K562 (cell line): Measurements from ENCODE around the gene LRP1-AS. TPM values are rescaled to one million over a fixed set of nuclear protein-coding genes. Genes with fewer than 3 reads are reported as not detected.

Experiments used
- ELF2 ChIP-seq: fragments of 250-450 bp; sonication (Bioruptor Pico); IDR thresholded peaks from 2 replicates; pipeline ENCODE4 v1.5.0; 2021; ENCODE audit warnings: mild to moderate bottlenecking
- ETV5 ChIP-seq: sonication (generic); formaldehyde crosslinking; IDR thresholded peaks from 2 replicates; pipeline ENCODE4 v1.4.0; 2020; ENCODE audit warnings: low read depth, mild to moderate bottlenecking, missing genetic modification reagents
- HSF4 ChIP-seq: fragments of 250-450 bp; sonication (Bioruptor Pico); IDR thresholded peaks from 2 replicates; pipeline ENCODE4 v2.1.2; 2022; ENCODE audit warnings: mild to moderate bottlenecking, moderate library complexity, borderline replicate concordance
- ILF3 ChIP-seq: fragments of 450-650 bp; IDR thresholded peaks from 2 replicates; pipeline ENCODE4 v1.6.1; 2018; ENCODE audit warnings: antibody characterized with exemption, mild to moderate bottlenecking, moderate library complexity, borderline replicate concordance
- IRF2 ChIP-seq: sonication (generic); formaldehyde crosslinking; IDR thresholded peaks from 2 replicates; pipeline ENCODE4 v1.8.1; 2022; ENCODE audit warnings: mild to moderate bottlenecking, missing genetic modification reagents
- KLF13 ChIP-seq: fragments of 450-650 bp; IDR thresholded peaks from 2 replicates; pipeline ENCODE4 v1.6.1; 2016; ENCODE audit warnings: missing genetic modification characterization, low read depth, mild to moderate bottlenecking, missing compliant biosample characterization, moderate library complexity, borderline replicate concordance
- LEF1 ChIP-seq: fragments of 450-650 bp; IDR thresholded peaks from 2 replicates; pipeline ENCODE4 v1.6.1; 2016; ENCODE audit warnings: mild to moderate bottlenecking
- MAFK ChIP-seq: IDR thresholded peaks from 2 replicates; pipeline ENCODE4 v1.6.1; 2011; ENCODE audit warnings: low read length, improper control_type of control experiment
- NR1H2 ChIP-seq: sonication (generic); formaldehyde crosslinking; IDR thresholded peaks from 2 replicates; pipeline ENCODE4 v1.4.0; 2020; ENCODE audit warnings: mild to moderate bottlenecking, missing genetic modification reagents
- RAD51 ChIP-seq: fragments of 450-650 bp; IDR thresholded peaks from 2 replicates; pipeline ENCODE4 v1.7.1; 2016; ENCODE audit warnings: low read depth, mild to moderate bottlenecking, borderline replicate concordance
- SMARCE1 ChIP-seq: fragments of 450-650 bp; IDR thresholded peaks from 2 replicates; pipeline ENCODE4 v1.7.1; 2016; ENCODE audit warnings: mild to moderate bottlenecking
- TGIF2 ChIP-seq: sonication (generic); formaldehyde crosslinking; IDR thresholded peaks from 2 replicates; pipeline ENCODE4 v1.8.1; 2022; ENCODE audit warnings: mild to moderate bottlenecking, missing genetic modification reagents, moderate library complexity
- WHSC1 ChIP-seq: IDR thresholded peaks from one replicate; pipeline ENCODE4 v1.6.1; 2012; ENCODE audit warnings: low read length, control low read depth, inconsistent platforms
- ZFP30 ChIP-seq: fragments of 250-450 bp; sonication (Bioruptor Pico); IDR thresholded peaks from 2 replicates; pipeline ENCODE4 v1.8.0; 2022; ENCODE audit warnings: moderate library complexity, mild to moderate bottlenecking, inconsistent platforms, borderline replicate concordance
- ZNF239 ChIP-seq: fragments of 250-450 bp; sonication (Bioruptor Pico); IDR thresholded peaks from 2 replicates; pipeline ENCODE4 v1.4.0; 2020; ENCODE audit warnings: mild to moderate bottlenecking
- ZNF311 ChIP-seq: fragments of 250-450 bp; sonication (Bioruptor Pico); IDR thresholded peaks from 2 replicates; pipeline ENCODE4 v1.4.0; 2020; ENCODE audit warnings: mild to moderate bottlenecking, moderate library complexity
- ZSCAN32 ChIP-seq: fragments of 450-650 bp; formaldehyde crosslinking; IDR thresholded peaks from 2 replicates; pipeline ENCODE4 v1.4.0; 2020; ENCODE audit warnings: mild to moderate bottlenecking, moderate library complexity
- polyA plus RNA-seq, 8 experiments: library from polyadenylated mRNA; depleted of rRNA in 4 of 8; stranded (reverse) in 5 of 8; unstranded in 3 of 8; fragments of >200 nt; fragmentation: Nextera tagmentation in 2 of 8; fragmentation: Illumina TruSeq in 1 of 8; extraction: Ambion mirVana in 2 of 8; extraction: Trizol in 1 of 8; gene quantifications; 2 replicates each; pipeline versions ENCODE4 v1.2.1 to v1.2.3, GENCODE V29; 2011 to 2014; ENCODE audit warnings: inconsistent platforms in 1 of 8, missing spikeins in 1 of 8
- total RNA-seq, 7 experiments: library from RNA; depleted of rRNA in 6 of 7; stranded (reverse); fragments of >200 nt in 6 of 7; fragmentation: Illumina TruSeq in 2 of 7; extraction: Trizol in 2 of 7; gene quantifications; 2 replicates each; pipeline versions ENCODE4 v1.2.1 to v1.2.3, GENCODE V29; 2011 to 2021; ENCODE audit warnings: low replicate concordance in 1 of 7
- TF ChIP-seq, protein P1 (sequence below): fragments of 450-650 bp; IDR thresholded peaks from 2 replicates; pipeline ENCODE4 v1.6.1; 2018; ENCODE audit not compliant: partially characterized antibody
- TF ChIP-seq, protein P2 (sequence below): conservative IDR thresholded peaks from 2 replicates; pipeline ENCODE4 v1.6.1; 2011; ENCODE audit warnings: low read depth, mild to moderate bottlenecking, low read length; ENCODE audit not compliant: control insufficient read depth
- TF ChIP-seq, protein P3 (sequence below): sonication (generic); formaldehyde crosslinking; IDR thresholded peaks from 2 replicates; pipeline ENCODE4 v1.8.0; 2022; ENCODE audit warnings: missing genetic modification reagents, mild to moderate bottlenecking, moderate library complexity, borderline replicate concordance

LRP1-AS gene
- total and polyA plus RNA-seq, 9 of the 15 experiments (the other 6 are each of a cell fraction or from before 2014, with no cell fraction given): not detected

GRCh38 chr12:57119294-57120085, 27.9 kb downstream of the LRP1-AS start (continued):
- TF ChIP-seq ZNF239 (no peak), ZFP30 (no peak), MAFK (peak; percentile 52; the same call in 1 of the 2 replicates), RAD51 (no peak), ZNF311 (no peak), KLF13 (no peak), ETV5 (CRISPR knock-in tag) (no peak), TGIF2 (no peak), ELF2 (CRISPR knock-in tag) (no peak), HSF4 (CRISPR knock-in tag) (no peak), ZSCAN32 (CRISPR knock-in tag) (no peak), NR1H2 (CRISPR knock-in tag) (no peak), ILF3 (no peak), WHSC1 (no peak), LEF1 (no peak), IRF2 (CRISPR knock-in tag) (no peak), SMARCE1 (no peak)
- TF ChIP-seq, protein P1, sequence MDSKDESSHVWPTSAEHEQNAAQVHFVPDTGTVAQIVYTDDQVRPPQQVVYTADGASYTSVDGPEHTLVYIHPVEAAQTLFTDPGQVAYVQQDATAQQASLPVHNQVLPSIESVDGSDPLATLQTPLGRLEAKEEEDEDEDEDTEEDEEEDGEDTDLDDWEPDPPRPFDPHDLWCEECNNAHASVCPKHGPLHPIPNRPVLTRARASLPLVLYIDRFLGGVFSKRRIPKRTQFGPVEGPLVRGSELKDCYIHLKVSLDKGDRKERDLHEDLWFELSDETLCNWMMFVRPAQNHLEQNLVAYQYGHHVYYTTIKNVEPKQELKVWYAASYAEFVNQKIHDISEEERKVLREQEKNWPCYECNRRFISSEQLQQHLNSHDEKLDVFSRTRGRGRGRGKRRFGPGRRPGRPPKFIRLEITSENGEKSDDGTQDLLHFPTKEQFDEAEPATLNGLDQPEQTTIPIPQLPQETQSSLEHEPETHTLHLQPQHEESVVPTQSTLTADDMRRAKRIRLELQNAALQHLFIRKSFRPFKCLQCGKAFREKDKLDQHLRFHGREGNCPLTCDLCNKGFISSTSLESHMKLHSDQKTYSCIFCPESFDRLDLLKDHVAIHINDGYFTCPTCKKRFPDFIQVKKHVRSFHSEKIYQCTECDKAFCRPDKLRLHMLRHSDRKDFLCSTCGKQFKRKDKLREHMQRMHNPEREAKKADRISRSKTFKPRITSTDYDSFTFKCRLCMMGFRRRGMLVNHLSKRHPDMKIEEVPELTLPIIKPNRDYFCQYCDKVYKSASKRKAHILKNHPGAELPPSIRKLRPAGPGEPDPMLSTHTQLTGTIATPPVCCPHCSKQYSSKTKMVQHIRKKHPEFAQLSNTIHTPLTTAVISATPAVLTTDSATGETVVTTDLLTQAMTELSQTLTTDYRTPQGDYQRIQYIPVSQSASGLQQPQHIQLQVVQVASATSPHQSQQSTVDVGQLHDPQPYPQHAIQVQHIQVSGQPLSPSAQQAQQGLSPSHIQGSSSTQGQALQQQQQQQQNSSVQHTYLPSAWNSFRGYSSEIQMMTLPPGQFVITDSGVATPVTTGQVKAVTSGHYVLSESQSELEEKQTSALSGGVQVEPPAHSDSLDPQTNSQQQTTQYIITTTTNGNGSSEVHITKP: no peak
- TF ChIP-seq, protein P2, sequence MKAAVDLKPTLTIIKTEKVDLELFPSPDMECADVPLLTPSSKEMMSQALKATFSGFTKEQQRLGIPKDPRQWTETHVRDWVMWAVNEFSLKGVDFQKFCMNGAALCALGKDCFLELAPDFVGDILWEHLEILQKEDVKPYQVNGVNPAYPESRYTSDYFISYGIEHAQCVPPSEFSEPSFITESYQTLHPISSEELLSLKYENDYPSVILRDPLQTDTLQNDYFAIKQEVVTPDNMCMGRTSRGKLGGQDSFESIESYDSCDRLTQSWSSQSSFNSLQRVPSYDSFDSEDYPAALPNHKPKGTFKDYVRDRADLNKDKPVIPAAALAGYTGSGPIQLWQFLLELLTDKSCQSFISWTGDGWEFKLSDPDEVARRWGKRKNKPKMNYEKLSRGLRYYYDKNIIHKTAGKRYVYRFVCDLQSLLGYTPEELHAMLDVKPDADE: no peak
- TF ChIP-seq, protein P3, sequence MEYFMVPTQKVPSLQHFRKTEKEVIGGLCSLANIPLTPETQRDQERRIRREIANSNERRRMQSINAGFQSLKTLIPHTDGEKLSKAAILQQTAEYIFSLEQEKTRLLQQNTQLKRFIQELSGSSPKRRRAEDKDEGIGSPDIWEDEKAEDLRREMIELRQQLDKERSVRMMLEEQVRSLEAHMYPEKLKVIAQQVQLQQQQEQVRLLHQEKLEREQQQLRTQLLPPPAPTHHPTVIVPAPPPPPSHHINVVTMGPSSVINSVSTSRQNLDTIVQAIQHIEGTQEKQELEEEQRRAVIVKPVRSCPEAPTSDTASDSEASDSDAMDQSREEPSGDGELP (CRISPR knock-in tag): no peak
